ENCODE data around the gene CD247. TPM values are rescaled to one million over a fixed set of nuclear protein-coding genes. Genes with fewer than 3 reads are reported as not detected.

Gene CD247
- total and polyA plus RNA-seq, 10 of the 15 experiments (the other 5 are each of a cell fraction or from before 2014, with no cell fraction given) = 0.10 to 0.77 (median 0.30) TPM

GRCh38 chr1:167432780-167433179 is 85.5 kb downstream of the CD247 start:
- H3K9ac ChIP-seq (ENCODE audit: control insufficient read depth, insufficient read depth, low read length) = no peak overlapping the region
- H3K27ac ChIP-seq (ENCODE audit: control insufficient read depth, insufficient read depth) = no peak overlapping the region
- no TSS peak for BruUV-seq (replicated peaks)
- H3K36me3 ChIP-seq (ENCODE audit: control insufficient read depth in 2 of 2, insufficient read depth in 2 of 2, low read length in 1 of 2) = no peaks in the 10 kb centered on the region
- SMC1A ChIA-PET (ENCODE audit: uncharacterized antibody, unreplicated experiment) = interaction anchor here (0.7 to 1.8 kb wide), 2 partner anchors 12 to 22 kb away, joined by 3 to 6 read pairs; no protein-coding TSS in a partner anchor
- FAIRE-seq (no peak), DNase-seq (ENCODE audit: low read depth, low spot score) (no peak), ATAC-seq (no peak)
- H3K4me3 ChIP-seq = no peak overlapping the region
- no peak overlapping the region for H2AFZ ChIP-seq (ENCODE audit: control insufficient read depth, low read depth, low read length)
- no peaks in the 10 kb centered on the region for H3K27me3 ChIP-seq (replicated peaks in 1 of 2; ENCODE audit: control insufficient read depth in 2 of 2, insufficient read depth in 2 of 2, low read length in 1 of 2)
- RAD21 ChIA-PET (ENCODE audit: unreplicated experiment) = interaction anchor here (1.4 kb wide), 1 partner anchor 23 kb away, joined by 5 read pairs; no protein-coding TSS in a partner anchor
- H3K9me3 ChIP-seq (replicated peaks; ENCODE audit: control insufficient read depth, insufficient read depth, low read length) = no peaks in the 10 kb centered on the region; the same call in 2 of the 3 replicates
- CTCF ChIA-PET = interaction anchor here (1.1 to 2.4 kb wide), 6 partner anchors 9 to 164 kb away, joined by 3 to 8 read pairs (median 4); no protein-coding TSS in a partner anchor
- H3K4me1 ChIP-seq (ENCODE audit: control insufficient read depth, insufficient read depth, low read length) = peaks cover 27% of the 10 kb centered on the region
- TF ChIP-seq TBL1XR1 (IDR thresholded peaks at IDR 0.05; ENCODE audit: low read depth, low read length) (no peak), HCFC1 (IDR thresholded peaks at IDR 0.05; ENCODE audit: low read length) (no peak), BCL3 (IDR thresholded peaks at IDR 0.05; ENCODE audit: borderline replicate concordance, insufficient read depth, low read depth, low read length, poor library complexity, severe bottlenecking) (no peak), RAD51 (IDR thresholded peaks at IDR 0.05) (no peak)
- TF ChIP-seq, protein P1, sequence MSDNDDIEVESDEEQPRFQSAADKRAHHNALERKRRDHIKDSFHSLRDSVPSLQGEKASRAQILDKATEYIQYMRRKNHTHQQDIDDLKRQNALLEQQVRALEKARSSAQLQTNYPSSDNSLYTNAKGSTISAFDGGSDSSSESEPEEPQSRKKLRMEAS (IDR thresholded peaks at IDR 0.05; ENCODE audit: low read depth, low read length) = no peak
- TF ChIP-seq, protein P2, sequence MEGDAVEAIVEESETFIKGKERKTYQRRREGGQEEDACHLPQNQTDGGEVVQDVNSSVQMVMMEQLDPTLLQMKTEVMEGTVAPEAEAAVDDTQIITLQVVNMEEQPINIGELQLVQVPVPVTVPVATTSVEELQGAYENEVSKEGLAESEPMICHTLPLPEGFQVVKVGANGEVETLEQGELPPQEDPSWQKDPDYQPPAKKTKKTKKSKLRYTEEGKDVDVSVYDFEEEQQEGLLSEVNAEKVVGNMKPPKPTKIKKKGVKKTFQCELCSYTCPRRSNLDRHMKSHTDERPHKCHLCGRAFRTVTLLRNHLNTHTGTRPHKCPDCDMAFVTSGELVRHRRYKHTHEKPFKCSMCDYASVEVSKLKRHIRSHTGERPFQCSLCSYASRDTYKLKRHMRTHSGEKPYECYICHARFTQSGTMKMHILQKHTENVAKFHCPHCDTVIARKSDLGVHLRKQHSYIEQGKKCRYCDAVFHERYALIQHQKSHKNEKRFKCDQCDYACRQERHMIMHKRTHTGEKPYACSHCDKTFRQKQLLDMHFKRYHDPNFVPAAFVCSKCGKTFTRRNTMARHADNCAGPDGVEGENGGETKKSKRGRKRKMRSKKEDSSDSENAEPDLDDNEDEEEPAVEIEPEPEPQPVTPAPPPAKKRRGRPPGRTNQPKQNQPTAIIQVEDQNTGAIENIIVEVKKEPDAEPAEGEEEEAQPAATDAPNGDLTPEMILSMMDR (IDR thresholded peaks at IDR 0.05 in 2 of 3, conservative IDR thresholded peaks at IDR 0.05 in 1 of 3; ENCODE audit: control insufficient read depth in 2 of 3, extremely low read depth in 1 of 3, insufficient read depth in 1 of 3, low read depth in 3 of 3, low read length in 3 of 3) = no peak
- H3K79me2 ChIP-seq (ENCODE audit: control insufficient read depth, insufficient read depth, low read length) = no peaks in the 10 kb centered on the region
- whole genome bisulfite sequencing (ENCODE audit: insufficient coverage, insufficient replicate concordance, low lambda C conversion rate, missing lambda C conversion rate) = 100% methylated on average over 7 of the region's 7 CpGs
- no peaks in the 10 kb centered on the region for H4K20me1 ChIP-seq (ENCODE audit: control insufficient read depth, insufficient read depth)
- no peak overlapping the region for H3K4me2 ChIP-seq (ENCODE audit: control insufficient read depth, insufficient read depth)
- POLR2A ChIA-PET = no interaction called here
- intact Hi-C loops (cut with micrococcal nuclease; ENCODE audit: unreplicated experiment) = no loop called here
- in situ Hi-C loops (cut with MboI) = no loop called here
